IMR-90 (cell line): ENCODE data around the gene SNRPD1. TPM values are rescaled to one million over a fixed set of nuclear protein-coding genes. Genes with fewer than 3 reads are reported as not detected.

Experiments used
- ATAC-seq: fragments of 200-7000 bp; cut with Tn5 transposase; 2 replicates; pipeline ENCODE4 v1.9.1; 2020; ENCODE audit warnings: low read depth, mild to moderate bottlenecking, moderate library complexity
- BruUV-seq: library from RNA; stranded (reverse); fragments of 400-500 nt; replicated peaks from 2 replicates; lab custom pipeline; 2021; lab: Mats Ljungman, UMichigan
- CTCF ChIA-PET: fragments of 300-600 bp; formaldehyde crosslinking; extraction: SDS; loops from one replicate; lab custom pipeline; 2021; ENCODE audit warnings: antibody characterized with exemption; lab: Yijun Ruan, JAX
- POLR2A ChIA-PET: fragments of 300-600 bp; sonication (Branson Sonifier 250); formaldehyde crosslinking; loops from one replicate; lab custom pipeline; 2022; ENCODE audit warnings: antibody characterized with exemption; ENCODE audit not compliant: unreplicated experiment; lab: Charles Lee
- DNase-seq: peaks from one replicate; pipeline ENCODE4 v3.0.0; 2013
- H2AFZ ChIP-seq: replicated peaks from 2 replicates; pipeline ENCODE3; 2013; ENCODE audit warnings: low read length, mild to moderate bottlenecking; ENCODE audit not compliant: poor library complexity
- H2AK5ac ChIP-seq: 2 replicates; pipeline ENCODE4 v1.6.1; 2013; ENCODE audit warnings: low read depth, low read length, inconsistent platforms
- H2AK9ac ChIP-seq: replicated peaks from 2 replicates; pipeline ENCODE3; 2013; ENCODE audit warnings: mild to moderate bottlenecking, low read depth, low read length, moderate library complexity; ENCODE audit not compliant: poor library complexity
- H2BK120ac ChIP-seq: 2 replicates; pipeline ENCODE4 v1.6.1; 2013; ENCODE audit warnings: low read depth, low read length, inconsistent platforms
- H2BK15ac ChIP-seq: 3 replicates; pipeline ENCODE4 v1.6.1; 2013; ENCODE audit warnings: low read depth, low read length, inconsistent platforms
- H2BK20ac ChIP-seq: 2 replicates; pipeline ENCODE4 v1.6.1; 2013; ENCODE audit warnings: low read depth, mild to moderate bottlenecking, inconsistent platforms, low read length, moderate library complexity
- H2BK5ac ChIP-seq: 2 replicates; pipeline ENCODE4 v1.6.1; 2013; ENCODE audit warnings: mild to moderate bottlenecking, low read depth, low read length, inconsistent platforms; ENCODE audit not compliant: poor library complexity, severe bottlenecking
- H3K14ac ChIP-seq: replicated peaks from 2 replicates; pipeline ENCODE4 v1.6.1; 2013; ENCODE audit warnings: low read depth, low read length, inconsistent platforms
- H3K18ac ChIP-seq: 2 replicates; pipeline ENCODE4 v1.6.1; 2013; ENCODE audit warnings: low read depth, low read length, control low read depth
- H3K23ac ChIP-seq: 2 replicates; pipeline ENCODE4 v1.6.1; 2013; ENCODE audit warnings: low read depth, low read length, inconsistent platforms
- H3K27ac ChIP-seq: 2 replicates; pipeline ENCODE4 v1.5.1; 2013; ENCODE audit warnings: mild to moderate bottlenecking, control low read depth, low read length; ENCODE audit not compliant: insufficient read depth
- H3K27me3 ChIP-seq: 2 replicates; pipeline ENCODE4 v1.6.1; 2013; ENCODE audit warnings: low read length; ENCODE audit not compliant: control insufficient read depth, insufficient read depth
- H3K36me3 ChIP-seq: 2 replicates; pipeline ENCODE4 v1.6.1; 2013; ENCODE audit warnings: low read length, mixed read lengths; ENCODE audit not compliant: control insufficient read depth, insufficient read depth
- H3K4ac ChIP-seq: 2 replicates; pipeline ENCODE4 v1.6.1; 2013; ENCODE audit warnings: low read depth, low read length, inconsistent platforms
- H3K4me1 ChIP-seq: 2 replicates; pipeline ENCODE4 v1.6.1; 2013; ENCODE audit warnings: low read length, mixed read lengths; ENCODE audit not compliant: control insufficient read depth, insufficient read depth
- H3K4me2 ChIP-seq: 2 replicates; pipeline ENCODE4 v1.6.1; 2013; ENCODE audit warnings: low read depth, mild to moderate bottlenecking, control low read depth, low read length, moderate library complexity
- H3K4me3 ChIP-seq: 2 replicates; pipeline ENCODE4 v1.5.1; 2013; ENCODE audit warnings: low read depth, mild to moderate bottlenecking, control low read depth, low read length, moderate library complexity; ENCODE audit not compliant: insufficient read depth
- H3K56ac ChIP-seq: 2 replicates; pipeline ENCODE4 v1.6.1; 2013; ENCODE audit warnings: low read length, inconsistent platforms; ENCODE audit not compliant: insufficient read depth; ENCODE audit errors: extremely low read depth
- H3K79me1 ChIP-seq, 2 experiments: 2 replicates each; pipeline ENCODE4 v1.6.1; 2013; ENCODE audit warnings: low read length in 2 of 2, inconsistent platforms in 1 of 2, low read depth in 1 of 2
- H3K9ac ChIP-seq: 2 replicates; pipeline ENCODE4 v1.6.1; 2013; ENCODE audit warnings: low read depth, low read length, control low read depth
- H3K9me1 ChIP-seq: 2 replicates; pipeline ENCODE4 v1.6.1; 2013; ENCODE audit warnings: low read length, inconsistent platforms; ENCODE audit not compliant: insufficient read depth
- H3K9me3 ChIP-seq: 2 replicates; pipeline ENCODE4 v1.6.1; 2013; ENCODE audit warnings: low read length; ENCODE audit not compliant: control insufficient read depth, insufficient read depth
- H4K20me1 ChIP-seq: 2 replicates; pipeline ENCODE4 v1.6.1; 2013; ENCODE audit warnings: low read length, inconsistent platforms; ENCODE audit not compliant: insufficient read depth
- H4K5ac ChIP-seq: 2 replicates; pipeline ENCODE4 v1.6.1; 2013; ENCODE audit warnings: mild to moderate bottlenecking, low read depth, low read length, control low read depth
- H4K8ac ChIP-seq, 2 experiments: 2 replicates each; pipeline ENCODE4 v1.6.1; 2013; ENCODE audit warnings: low read depth in 2 of 2, low read length in 2 of 2, control low read depth in 1 of 2, inconsistent platforms in 1 of 2
- H4K91ac ChIP-seq: 2 replicates; pipeline ENCODE4 v1.6.1; 2013; ENCODE audit warnings: low read depth, low read length, inconsistent platforms; ENCODE audit not compliant: insufficient read depth
- BHLHE40 ChIP-seq: fragments of 150-350 bp; IDR thresholded peaks from 2 replicates; pipeline ENCODE4 v1.6.1; 2016; ENCODE audit warnings: mild to moderate bottlenecking, low read depth, low read length
- CEBPB ChIP-seq: IDR thresholded peaks from 2 replicates; pipeline ENCODE4 v1.6.1; 2012; ENCODE audit warnings: low read depth, low read length, improper control_type of control experiment
- CHD1 ChIP-seq: IDR thresholded peaks from 2 replicates; pipeline ENCODE4 v1.6.1; 2012; ENCODE audit warnings: low read depth, low read length, improper control_type of control experiment
- CTCF ChIP-seq: conservative IDR thresholded peaks from 2 replicates; pipeline ENCODE4 v1.5.1; 2012; ENCODE audit warnings: mild to moderate bottlenecking, low read depth, low read length, improper control_type of control experiment
- ELK1 ChIP-seq: fragments of 150-350 bp; IDR thresholded peaks from 2 replicates; pipeline ENCODE4 v1.6.1; 2016; ENCODE audit warnings: low read depth, mild to moderate bottlenecking, low read length, moderate library complexity, borderline replicate concordance
- MAFK ChIP-seq: IDR thresholded peaks from 2 replicates; pipeline ENCODE4 v1.6.1; 2012; ENCODE audit warnings: low read depth, low read length, improper control_type of control experiment
- MAZ ChIP-seq: IDR thresholded peaks from 2 replicates; pipeline ENCODE4 v1.6.1; 2012; ENCODE audit warnings: low read depth, mild to moderate bottlenecking, low read length, improper control_type of control experiment, moderate library complexity, borderline replicate concordance
- NFE2L2 ChIP-seq: fragments of 150-350 bp; IDR thresholded peaks from 2 replicates; pipeline ENCODE4 v1.6.1; 2016; ENCODE audit warnings: low read depth, mild to moderate bottlenecking, low read length
- POLR2A ChIP-seq: IDR thresholded peaks from 2 replicates; pipeline ENCODE4 v1.6.1; 2012; ENCODE audit warnings: mild to moderate bottlenecking, low read depth, low read length
- RAD21 ChIP-seq: IDR thresholded peaks from 2 replicates; pipeline ENCODE4 v1.6.1; 2012; ENCODE audit warnings: low read length, improper control_type of control experiment
- RCOR1 ChIP-seq: IDR thresholded peaks from 2 replicates; pipeline ENCODE4 v1.6.1; 2012; ENCODE audit warnings: mild to moderate bottlenecking, low read length, improper control_type of control experiment; ENCODE audit not compliant: insufficient replicate concordance
- RFX5 ChIP-seq: IDR thresholded peaks from 2 replicates; pipeline ENCODE4 v1.8.0; 2012; ENCODE audit warnings: low read depth, mild to moderate bottlenecking, low read length, moderate library complexity
- SMC3 ChIP-seq: fragments of 150-350 bp; IDR thresholded peaks from 2 replicates; pipeline ENCODE4 v1.6.1; 2016; ENCODE audit warnings: low read depth, mild to moderate bottlenecking, antibody characterized with exemption, low read length, moderate library complexity
- WGBS, 2 experiments: methylation state at CpG; one replicate each; pipeline versions ENCODE4 v1.1.5 to v1.1.7; 2013; ENCODE audit warnings: missing lambda C conversion rate in 2 of 2; ENCODE audit not compliant: insufficient read length in 1 of 2; ENCODE audit errors: extremely low coverage in 2 of 2; 5-methylcytosine and 5-hydroxymethylcytosine counted together
- dilution Hi-C: fragments of 300-500 bp; cut with HindIII; formaldehyde crosslinking; loops from one replicate; pipeline ENCODE4 v1.14.3; 2018; ENCODE audit warnings: low sequenced_read_pairs; ENCODE audit not compliant: unreplicated experiment
- in situ Hi-C: fragments of 300-500 bp; cut with MboI; formaldehyde crosslinking; loops from 3 replicates; pipeline ENCODE4 v1.14.3; 2019; ENCODE audit warnings: low sequenced_read_pairs, inconsistent platforms, mixed read lengths
- intact Hi-C: fragments of 100-400 bp; cut with micrococcal nuclease; formaldehyde crosslinking; loops from 2 replicates; pipeline ENCODE4 v1.10.0; 2022
- polyA plus RNA-seq, 3 experiments: library from polyadenylated mRNA; depleted of rRNA; stranded (reverse); fragments of >200 nt; gene quantifications; 2 replicates each; pipeline ENCODE4 v1.2.3, GENCODE V29; 2012; ENCODE audit warnings: low replicate concordance in 1 of 3
- total RNA-seq: library from RNA; depleted of rRNA; stranded (reverse); fragments of >200 nt; gene quantifications from 2 replicates; pipeline ENCODE4 v1.2.3, GENCODE V29; 2012

SNRPD1 gene
- total and polyA plus RNA-seq, 2 of the 4 experiments (the other 2 are of a cell fraction), result 6.8 to 19.8 TPM

- TF ChIP-seq MAFK (no peak; the same call in 1 of the 2 replicates), NFE2L2 (no peak), RFX5 (peak; percentile 92), BHLHE40 (no peak; the same call in 1 of the 2 replicates)
Measured at GRCh38 chr18:21600526-21601410, 11.3 kb upstream of the SNRPD1 start, which contains the start of gene ESCO1 (continued).

GRCh38 chr18:21602299-21602587 lies 9.9 kb upstream of the SNRPD1 start:
- H3K36me3 ChIP-seq, result no peaks in the 10 kb centered on the region
- ChIA-PET POLR2A (no interaction called here), CTCF (no interaction called here)
- H3K56ac ChIP-seq, result no peak overlapping the region
- H4K91ac ChIP-seq, result no peak overlapping the region
- BruUV-seq, result no TSS peak
- no peak overlapping the region for H4K8ac ChIP-seq
- no peak overlapping the region for H3K4ac ChIP-seq
- WGBS, 2 experiments, result no CpG with 5 or more reads among the region's 5 CpGs
- no peak overlapping the region for H3K9ac ChIP-seq
- TF ChIP-seq SMC3, result no peak
- no peak for TF ChIP-seq CHD1
- TF ChIP-seq RCOR1, result no peak
- TF ChIP-seq CTCF, result no peak
- TF ChIP-seq ELK1, result no peak
- TF ChIP-seq MAFK, result no peak
- no peak for TF ChIP-seq RAD21
- no peak for TF ChIP-seq POLR2A
- TF ChIP-seq MAZ, result no peak
- TF ChIP-seq CEBPB, result no peak
- H2BK15ac ChIP-seq, result no peak overlapping the region
- dilution Hi-C loops (no loop called here), intact Hi-C loops (loop anchor here (5.0 kb wide), 1 partner anchor 405 kb away; no protein-coding TSS in a partner anchor), in situ Hi-C loops (no loop called here)
- no peak overlapping the region for H3K4me2 ChIP-seq
- H2AFZ ChIP-seq, result no peak overlapping the region
- no peaks in the 10 kb centered on the region for H3K27me3 ChIP-seq
- DNase-seq (no peak), ATAC-seq (no peak)
- H3K79me1 ChIP-seq, result peaks cover 7 to 22% of the 10 kb centered on the region in 2 experiments
- H2BK5ac ChIP-seq, result no peak overlapping the region
- H3K4me1 ChIP-seq, result 0 out of 2 replicates have a peak, but pooled peaks cover 3% of the 10 kb centered on the region
- no peak overlapping the region for H2BK120ac ChIP-seq
- H2AK5ac ChIP-seq, result no peak overlapping the region
- no peak overlapping the region for H3K18ac ChIP-seq
- H3K14ac ChIP-seq, result no peak overlapping the region
- no peaks in the 10 kb centered on the region for H3K9me1 ChIP-seq
- H4K5ac ChIP-seq, result no peak overlapping the region
- no peaks in the 10 kb centered on the region for H3K9me3 ChIP-seq
- no peak overlapping the region for H2AK9ac ChIP-seq
- H3K23ac ChIP-seq, result no peak overlapping the region
- no peaks in the 10 kb centered on the region for H4K20me1 ChIP-seq
- no peak overlapping the region for H3K4me3 ChIP-seq
- no peak overlapping the region for H2BK20ac ChIP-seq
- H3K27ac ChIP-seq, result no peak overlapping the region
